ENCODE data around the gene POLR3H.

Gene POLR3H

DNA sequence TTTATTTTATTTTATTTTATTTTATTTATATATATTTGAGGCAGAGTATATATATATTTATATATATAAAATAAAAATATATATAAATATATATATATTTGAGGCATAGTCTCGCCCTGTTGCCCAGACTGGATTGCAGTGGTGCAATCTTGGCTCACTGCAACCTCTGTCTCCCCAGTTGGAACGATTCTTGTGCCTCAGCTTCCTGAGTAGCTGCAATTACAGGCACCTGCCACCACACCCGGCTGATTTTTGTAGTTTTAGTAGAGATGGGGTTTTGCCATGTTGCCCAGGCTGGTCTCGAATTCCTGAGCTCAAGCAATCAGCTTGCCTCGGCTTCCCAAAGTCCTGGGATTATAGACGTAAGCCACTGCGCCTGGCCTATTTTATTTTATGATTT is 44.0 kb downstream of the POLR3H start:
- H3K36me3 ChIP-seq (ENCODE audit: insufficient read depth, low read length), result peaks cover 40% of the 10 kb centered on the region
- no peaks in the 10 kb centered on the region for H3K27me3 ChIP-seq (ENCODE audit: insufficient read depth, low read length, poor library complexity)
- ATAC-seq (ENCODE audit: insufficient read depth, low read depth) (no peak), DNase-seq (no peak)
- peaks cover 49% of the 10 kb centered on the region for H3K79me2 ChIP-seq (ENCODE audit: insufficient read depth, low read length)
- TF ChIP-seq EZH2 (IDR thresholded peaks at IDR 0.05; ENCODE audit: borderline replicate concordance, low read depth, low read length, severe bottlenecking), result no peak
- TF ChIP-seq, protein P1, sequence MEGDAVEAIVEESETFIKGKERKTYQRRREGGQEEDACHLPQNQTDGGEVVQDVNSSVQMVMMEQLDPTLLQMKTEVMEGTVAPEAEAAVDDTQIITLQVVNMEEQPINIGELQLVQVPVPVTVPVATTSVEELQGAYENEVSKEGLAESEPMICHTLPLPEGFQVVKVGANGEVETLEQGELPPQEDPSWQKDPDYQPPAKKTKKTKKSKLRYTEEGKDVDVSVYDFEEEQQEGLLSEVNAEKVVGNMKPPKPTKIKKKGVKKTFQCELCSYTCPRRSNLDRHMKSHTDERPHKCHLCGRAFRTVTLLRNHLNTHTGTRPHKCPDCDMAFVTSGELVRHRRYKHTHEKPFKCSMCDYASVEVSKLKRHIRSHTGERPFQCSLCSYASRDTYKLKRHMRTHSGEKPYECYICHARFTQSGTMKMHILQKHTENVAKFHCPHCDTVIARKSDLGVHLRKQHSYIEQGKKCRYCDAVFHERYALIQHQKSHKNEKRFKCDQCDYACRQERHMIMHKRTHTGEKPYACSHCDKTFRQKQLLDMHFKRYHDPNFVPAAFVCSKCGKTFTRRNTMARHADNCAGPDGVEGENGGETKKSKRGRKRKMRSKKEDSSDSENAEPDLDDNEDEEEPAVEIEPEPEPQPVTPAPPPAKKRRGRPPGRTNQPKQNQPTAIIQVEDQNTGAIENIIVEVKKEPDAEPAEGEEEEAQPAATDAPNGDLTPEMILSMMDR (IDR thresholded peaks at IDR 0.05; ENCODE audit: borderline replicate concordance, extremely low read depth, low read length, poor library complexity, severe bottlenecking), result no peak
- H3K9me3 ChIP-seq (ENCODE audit: insufficient read depth, low read length, severe bottlenecking), result no peaks in the 10 kb centered on the region
- peaks cover 33% of the 10 kb centered on the region for H4K20me1 ChIP-seq (ENCODE audit: insufficient read depth, low read length)
- no peak overlapping the region for H3K27ac ChIP-seq (ENCODE audit: low read length)
- H3K4me2 ChIP-seq (ENCODE audit: insufficient read depth, low read length), result no peak overlapping the region
- no peak overlapping the region for H3K9ac ChIP-seq (ENCODE audit: low read depth, low read length)
- H2AFZ ChIP-seq (ENCODE audit: low read depth, low read length), result no peak overlapping the region
- H3K4me1 ChIP-seq (ENCODE audit: insufficient read depth, low read length), result no peaks in the 10 kb centered on the region
- no peak overlapping the region for H3K4me3 ChIP-seq (ENCODE audit: low read depth in 1 of 2, low read length in 2 of 2)

DNA sequence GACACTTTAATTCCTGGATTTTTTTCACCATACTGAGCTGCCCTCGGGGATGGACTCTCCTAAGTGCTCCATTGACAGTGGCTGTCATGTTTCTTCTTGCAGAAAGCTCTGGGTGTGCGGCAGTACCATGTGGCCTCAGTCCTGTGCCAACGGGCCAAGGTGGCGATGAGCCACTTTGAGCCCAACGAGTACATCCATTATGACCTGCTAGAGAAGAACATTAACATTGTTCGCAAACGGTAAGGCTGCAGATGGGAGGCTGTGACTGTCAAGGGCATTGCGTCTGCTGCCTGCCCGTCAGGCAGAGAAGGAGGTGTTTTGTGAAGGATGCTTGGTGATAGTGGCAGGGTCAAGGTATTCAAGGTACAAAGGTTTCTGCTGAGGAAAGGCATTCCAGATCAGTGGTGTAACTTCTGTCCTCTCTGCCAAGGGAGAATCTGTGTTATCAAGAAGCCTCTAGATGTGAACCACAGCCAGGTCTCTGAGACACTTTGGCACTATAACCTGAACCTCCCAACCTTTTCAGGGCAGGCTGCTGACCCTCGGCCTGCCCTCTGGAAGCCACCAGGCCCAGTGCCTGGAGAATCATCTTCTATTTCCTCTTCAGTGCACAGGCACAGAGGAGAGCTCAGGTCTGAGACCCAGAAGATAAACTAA is 44.5 kb downstream of the POLR3H start:
- no peak overlapping the region for H3K27ac ChIP-seq (ENCODE audit: low read length)
- ATAC-seq (ENCODE audit: insufficient read depth, low read depth) (no peak), DNase-seq (no peak)
- H4K20me1 ChIP-seq (ENCODE audit: insufficient read depth, low read length), result peaks cover 33% of the 10 kb centered on the region
- no peak overlapping the region for H3K4me3 ChIP-seq (ENCODE audit: low read depth in 1 of 2, low read length in 2 of 2)
- no peak overlapping the region for H3K9ac ChIP-seq (ENCODE audit: low read depth, low read length)
- peaks cover 53% of the 10 kb centered on the region for H3K79me2 ChIP-seq (ENCODE audit: insufficient read depth, low read length)
- no peaks in the 10 kb centered on the region for H3K27me3 ChIP-seq (ENCODE audit: insufficient read depth, low read length, poor library complexity)
- peaks cover 41% of the 10 kb centered on the region for H3K36me3 ChIP-seq (ENCODE audit: insufficient read depth, low read length)
- H3K4me2 ChIP-seq (ENCODE audit: insufficient read depth, low read length), result no peak overlapping the region
- no peak overlapping the region for H2AFZ ChIP-seq (ENCODE audit: low read depth, low read length)
- no peaks in the 10 kb centered on the region for H3K9me3 ChIP-seq (ENCODE audit: insufficient read depth, low read length, severe bottlenecking)
- TF ChIP-seq EZH2 (IDR thresholded peaks at IDR 0.05; ENCODE audit: borderline replicate concordance, low read depth, low read length, severe bottlenecking), result no peak
- TF ChIP-seq, protein P1 (IDR thresholded peaks at IDR 0.05; ENCODE audit: borderline replicate concordance, extremely low read depth, low read length, poor library complexity, severe bottlenecking), result no peak
- H3K4me1 ChIP-seq (ENCODE audit: insufficient read depth, low read length), result no peaks in the 10 kb centered on the region

DNA sequence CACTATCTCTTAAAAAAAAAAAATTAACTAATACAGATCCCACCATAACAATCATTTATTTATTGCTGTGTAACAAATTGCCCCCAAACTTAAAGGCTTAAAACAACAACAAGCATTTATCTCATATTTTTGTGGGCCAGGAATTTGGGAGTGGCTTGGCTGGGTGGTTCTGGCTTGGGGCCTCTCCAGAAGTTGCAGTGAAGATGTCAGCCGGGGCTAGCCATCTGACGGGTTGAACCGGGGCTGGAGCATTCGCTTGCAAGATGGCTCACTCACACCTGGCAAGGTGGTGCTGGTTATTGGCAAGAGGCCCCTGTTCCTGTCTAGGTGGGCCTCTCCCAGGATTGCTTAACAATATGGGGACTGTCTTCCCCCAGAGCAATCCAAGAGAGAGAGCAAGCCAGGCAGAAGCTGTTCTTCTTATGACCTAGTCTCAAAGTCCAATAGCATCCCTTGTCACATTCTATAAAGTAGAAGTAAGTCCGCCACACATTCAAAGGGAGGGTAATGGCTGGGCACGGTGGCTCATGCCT is 45.9 kb downstream of the POLR3H start:
- peaks cover 36% of the 10 kb centered on the region for H4K20me1 ChIP-seq (ENCODE audit: insufficient read depth, low read length)
- no peaks in the 10 kb centered on the region for H3K9me3 ChIP-seq (ENCODE audit: insufficient read depth, low read length, severe bottlenecking)
- H2AFZ ChIP-seq (ENCODE audit: low read depth, low read length), result no peak overlapping the region
- no peaks in the 10 kb centered on the region for H3K27me3 ChIP-seq (ENCODE audit: insufficient read depth, low read length, poor library complexity)
- H3K4me3 ChIP-seq (ENCODE audit: low read depth in 1 of 2, low read length in 2 of 2), result no peak overlapping the region
- no peak overlapping the region for H3K4me2 ChIP-seq (ENCODE audit: insufficient read depth, low read length)
- peaks cover 57% of the 10 kb centered on the region for H3K79me2 ChIP-seq (ENCODE audit: insufficient read depth, low read length)
- TF ChIP-seq, protein P1 (IDR thresholded peaks at IDR 0.05; ENCODE audit: borderline replicate concordance, extremely low read depth, low read length, poor library complexity, severe bottlenecking), result no peak
- TF ChIP-seq EZH2 (IDR thresholded peaks at IDR 0.05; ENCODE audit: borderline replicate concordance, low read depth, low read length, severe bottlenecking), result no peak
- H3K36me3 ChIP-seq (ENCODE audit: insufficient read depth, low read length), result peaks cover 31% of the 10 kb centered on the region
- no peak overlapping the region for H3K27ac ChIP-seq (ENCODE audit: low read length)
- no peak overlapping the region for H3K9ac ChIP-seq (ENCODE audit: low read depth, low read length)
- no peaks in the 10 kb centered on the region for H3K4me1 ChIP-seq (ENCODE audit: insufficient read depth, low read length)
- DNase-seq, result no peak
- ATAC-seq (ENCODE audit: insufficient read depth, low read depth), result no peak

Measured in DND-41 (cell line).